Upper lobe of right lung (tissue), 1 donor: Measurements from ENCODE around the gene EIF4E2. TPM values are rescaled to one million over a fixed set of nuclear protein-coding genes. Genes with fewer than 3 reads are reported as not detected.

Source experiments
- ATAC-seq: fragments of 200-7000 bp; cut with Tn5 transposase; one replicate; pipeline ENCODE4 v1.9.1; 2020; ENCODE audit warnings: mild to moderate bottlenecking, moderate library complexity
- DNase-seq: peaks from one replicate; pipeline ENCODE4 v3.0.0-alpha.2; 2020
- H3K27ac ChIP-seq: fragments of 200-600 bp; one replicate; pipeline ENCODE4 v1.8.0; 2022
- H3K27me3 ChIP-seq: fragments of 200-600 bp; one replicate; pipeline ENCODE4 v1.8.0; 2022; ENCODE audit warnings: mild to moderate bottlenecking
- H3K36me3 ChIP-seq: fragments of 200-600 bp; one replicate; pipeline ENCODE4 v1.8.0; 2022
- H3K4me1 ChIP-seq: fragments of 200-600 bp; one replicate; pipeline ENCODE4 v1.8.0; 2022
- H3K4me3 ChIP-seq: fragments of 200-600 bp; one replicate; pipeline ENCODE4 v1.8.0; 2022; ENCODE audit warnings: mild to moderate bottlenecking
- H3K9me3 ChIP-seq: fragments of 200-600 bp; one replicate; pipeline ENCODE4 v1.8.0; 2022
- CTCF ChIP-seq: fragments of 200-600 bp; IDR thresholded peaks from one replicate; pipeline ENCODE4 v1.8.0; 2022; ENCODE audit warnings: antibody characterized with exemption
- intact Hi-C: fragments of 100-400 bp; cut with DNase I; formaldehyde crosslinking; loops from one replicate; pipeline ENCODE4 v1.11.0; 2022
- total RNA-seq: library from RNA; stranded (reverse); fragmentation: NEBNext Ultra II Directional; extraction: Animal tissue kit (Norgen Biotek cat#: 25700); gene quantifications from one replicate; pipeline ENCODE4 v1.2.1, GENCODE V29; 2021
- donor health status: DM: no; HTN: yes; CAD: no; lungs with severe emphysema.

The EIF4E2 gene
- total RNA-seq, 1 donor from 2014 or later, result 68.0 TPM

- intact Hi-C loops, result no loop called here
- Histone ChIP-seq H3K9me3 (no peaks in the 10 kb centered on the region), H3K4me3 (peak overlapping the region; percentile 39), H3K27ac (no peak overlapping the region), H3K4me1 (peaks cover 9% of the 10 kb centered on the region), H3K36me3 (no peaks in the 10 kb centered on the region), H3K27me3 (peaks cover 44% of the 10 kb centered on the region)
- ATAC-seq, result no peak
- DNase-seq, result no peak
- TF ChIP-seq CTCF, result no peak
These were observed 46.6 kb upstream of the EIF4E2 start for GRCh38 chr2:232503809-232504323.

- Histone ChIP-seq H3K4me3 (no peak overlapping the region), H3K9me3 (no peaks in the 10 kb centered on the region), H3K27me3 (peaks cover 44% of the 10 kb centered on the region), H3K36me3 (no peaks in the 10 kb centered on the region), H3K27ac (no peak overlapping the region), H3K4me1 (peaks cover 9% of the 10 kb centered on the region)
- no peak for TF ChIP-seq CTCF
- DNase-seq (no peak), ATAC-seq (no peak)
- intact Hi-C loops, result no loop called here
These were observed 46.1 kb upstream of the EIF4E2 start for GRCh38 chr2:232504438-232504837.

GRCh38 chr2:232505856-232506255 lies 44.6 kb upstream of the EIF4E2 start:
- ATAC-seq, result no peak

GRCh38 chr2:232506709-232507108 lies 43.8 kb upstream of the EIF4E2 start:
- intact Hi-C loops, result no loop called here
- Histone ChIP-seq H3K27me3 (peaks cover 44% of the 10 kb centered on the region), H3K9me3 (no peaks in the 10 kb centered on the region), H3K4me3 (no peak overlapping the region), H3K4me1 (peaks cover 9% of the 10 kb centered on the region), H3K27ac (no peak overlapping the region), H3K36me3 (no peaks in the 10 kb centered on the region)
- TF ChIP-seq CTCF, result no peak
- ATAC-seq (no peak), DNase-seq (no peak)

More at GRCh38 chr2:232505856-232506255, 44.6 kb upstream of the EIF4E2 start:
- intact Hi-C loops, result no loop called here
- no peak for DNase-seq
- Histone ChIP-seq H3K27me3 (peaks cover 44% of the 10 kb centered on the region), H3K4me1 (peaks cover 9% of the 10 kb centered on the region), H3K36me3 (no peaks in the 10 kb centered on the region), H3K27ac (no peak overlapping the region), H3K4me3 (no peak overlapping the region), H3K9me3 (no peaks in the 10 kb centered on the region)
- TF ChIP-seq CTCF, result no peak

- H3K36me3 ChIP-seq, result no peaks in the 10 kb centered on the region
- TF ChIP-seq CTCF, result no peak
- DNase-seq, result no peak
- H3K27ac ChIP-seq, result no peak overlapping the region
- intact Hi-C loops, result no loop called here
- H3K4me1 ChIP-seq, result peaks cover 5% of the 10 kb centered on the region
- H3K4me3 ChIP-seq, result no peak overlapping the region
- H3K9me3 ChIP-seq, result no peaks in the 10 kb centered on the region
- peaks cover 32% of the 10 kb centered on the region for H3K27me3 ChIP-seq
- ATAC-seq, result no peak
These were observed 42.2 kb upstream of the EIF4E2 start for GRCh38 chr2:232508251-232508650.

- no peaks in the 10 kb centered on the region for H3K9me3 ChIP-seq
- intact Hi-C loops, result no loop called here
These were observed 39.1 kb upstream of the EIF4E2 start for GRCh38 chr2:232511336-232511890.

More at GRCh38 chr2:232511336-232511890, 39.1 kb upstream of the EIF4E2 start:
- DNase-seq (no peak), ATAC-seq (no peak)
- Histone ChIP-seq H3K4me1 (no peaks in the 10 kb centered on the region), H3K36me3 (no peaks in the 10 kb centered on the region), H3K27ac (no peak overlapping the region), H3K4me3 (no peak overlapping the region), H3K27me3 (peaks cover 11% of the 10 kb centered on the region)
- no peak for TF ChIP-seq CTCF
